GM12872 (cell line): ENCODE results near the gene ACAD10.

ENCODE experiments used
- CTCF ChIP-seq: IDR thresholded peaks from 3 replicates; pipeline ENCODE4 v1.5.1; 2011; ENCODE audit warnings: low read depth, mild to moderate bottlenecking, low read length, moderate library complexity; ENCODE audit not compliant: insufficient read depth

ACAD10 gene

GRCh38 chr12:111776836-111777344 lies 91.0 kb downstream of the ACAD10 start:
- TF ChIP-seq CTCF, result no peak

GRCh38 chr12:111777345-111778045 lies 91.6 kb downstream of the ACAD10 start:
- no peak for TF ChIP-seq CTCF

GRCh38 chr12:111780166-111780565 lies 94.3 kb downstream of the ACAD10 start:
- no peak for TF ChIP-seq CTCF

GRCh38 chr12:111780615-111781014 lies 94.8 kb downstream of the ACAD10 start:
- TF ChIP-seq CTCF, result no peak

- no peak for TF ChIP-seq CTCF
Measured at GRCh38 chr12:111781085-111781658, 95.3 kb downstream of the ACAD10 start.

GRCh38 chr12:111783046-111783445 lies 97.2 kb downstream of the ACAD10 start:
- TF ChIP-seq CTCF, result no peak

- TF ChIP-seq CTCF, result no peak
Measured at GRCh38 chr12:111784953-111785352, 99.1 kb downstream of the ACAD10 start.
